Measurements from ENCODE around the gene PRKG2.

- TF ChIP-seq CTCF (IDR thresholded peaks at IDR 0.05 in 4 of 5, conservative IDR thresholded peaks at IDR 0.05 in 1 of 5) (no peak), POLR2A (IDR thresholded peaks at IDR 0.05) (no peak)
Observed at GRCh38 chr4:81084029-81084428, 131.0 kb downstream of the PRKG2 start.
